HL-60 (cell line): Measurements from ENCODE around the gene COQ10A.

Source experiments
- DNase-seq, 2 experiments: peaks; one replicate each; pipeline ENCODE4 v3.0.0-alpha.2; 2010 to 2020; ENCODE audit warnings: low read depth in 1 of 2, low spot score in 1 of 2
- H3K27ac ChIP-seq: fragments of 250-450 bp; sonication (Bioruptor Pico); replicated peaks from 2 replicates; pipeline ENCODE4 v1.5.1; 2020; ENCODE audit warnings: mild to moderate bottlenecking, moderate library complexity
- H3K27me3 ChIP-seq: fragments of 250-450 bp; sonication (Bioruptor Pico); 2 replicates; pipeline ENCODE4 v1.5.1; 2021; ENCODE audit warnings: mild to moderate bottlenecking, moderate library complexity; ENCODE audit not compliant: insufficient read depth, poor library complexity, severe bottlenecking
- H3K4me3 ChIP-seq: replicated peaks from 2 replicates; pipeline ENCODE4 v1.5.1; 2011; ENCODE audit warnings: mild to moderate bottlenecking, control low read depth, low read length; ENCODE audit not compliant: insufficient read depth
- CTCF ChIP-seq: IDR thresholded peaks from one replicate; pipeline ENCODE4 v1.5.1; 2011; ENCODE audit warnings: low read length, control low read depth, inconsistent platforms; ENCODE audit not compliant: insufficient read depth
- GABPA ChIP-seq: IDR thresholded peaks from 2 replicates; pipeline ENCODE4 v1.6.1; 2012; ENCODE audit warnings: low read depth
- POLR2AphosphoS5 ChIP-seq: IDR thresholded peaks from 2 replicates; pipeline ENCODE4 v1.6.1; 2012; ENCODE audit warnings: low read depth
- REST ChIP-seq: IDR thresholded peaks from 2 replicates; pipeline ENCODE4 v1.6.1; 2012; ENCODE audit warnings: low read depth; ENCODE audit not compliant: insufficient replicate concordance
- SPI1 ChIP-seq: IDR thresholded peaks from 2 replicates; pipeline ENCODE4 v1.6.1; 2012; ENCODE audit warnings: low read depth, mild to moderate bottlenecking, borderline replicate concordance

COQ10A gene

DNA sequence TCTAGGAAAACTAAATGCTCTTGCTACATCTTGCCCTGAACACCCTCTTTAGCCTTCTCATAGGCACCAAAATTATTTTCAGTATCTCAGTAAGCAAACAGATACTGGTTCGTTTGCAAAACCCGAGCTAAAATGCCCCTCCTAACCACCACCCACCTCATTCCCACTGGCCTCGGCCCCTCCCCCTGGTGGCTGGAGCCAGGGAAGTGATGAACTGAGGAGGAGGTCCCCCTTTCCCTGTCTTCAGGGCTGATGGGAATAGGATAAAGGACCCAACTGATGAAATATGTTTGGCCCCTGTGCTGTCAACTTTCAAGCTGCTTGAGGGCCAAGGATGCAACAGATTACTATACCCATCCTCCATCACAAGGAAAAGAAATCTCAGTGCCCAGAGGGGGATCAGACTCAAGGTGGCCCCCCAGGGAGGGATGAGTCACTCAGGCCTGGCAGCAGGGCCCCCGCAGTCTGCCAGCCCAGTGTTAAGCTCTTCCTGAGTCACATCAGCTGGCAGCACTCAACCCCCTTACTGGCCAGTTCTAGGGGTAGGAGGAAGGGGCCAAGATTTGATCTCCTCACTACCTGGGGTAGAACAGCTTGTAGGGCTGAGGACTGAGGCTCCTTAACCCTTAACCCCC lies 10.3 kb upstream of the COQ10A start:
- no peak overlapping the region for H3K27ac ChIP-seq
- DNase-seq, result no peak
- TF ChIP-seq GABPA, result no peak
- no peak for TF ChIP-seq SPI1
- TF ChIP-seq POLR2AphosphoS5, result no peak
- TF ChIP-seq CTCF, result no peak
- no peak for TF ChIP-seq REST
- no peak overlapping the region for H3K4me3 ChIP-seq
- H3K27me3 ChIP-seq, result no peaks in the 10 kb centered on the region

DNA sequence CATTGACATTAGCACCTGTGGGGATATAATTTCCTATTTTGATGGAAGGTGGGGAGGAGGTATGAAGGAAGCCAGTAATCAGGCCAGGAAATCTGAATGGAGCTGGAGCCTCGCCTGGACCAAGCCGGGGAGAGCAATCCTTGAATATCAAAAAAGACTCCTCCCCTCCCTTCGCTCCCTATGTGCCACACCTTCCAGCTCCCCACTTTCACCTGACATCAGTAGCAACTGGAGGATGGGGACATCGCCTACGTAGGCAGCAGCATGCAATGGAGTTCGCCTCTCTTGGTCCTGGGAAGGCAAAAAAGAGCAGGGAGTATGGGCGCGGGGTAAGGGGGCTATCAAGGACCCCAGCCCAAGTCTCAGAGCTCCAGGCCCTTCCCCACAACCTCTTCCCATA lies 9.7 kb upstream of the COQ10A start:
- no peak for TF ChIP-seq CTCF
- TF ChIP-seq GABPA, result no peak
- TF ChIP-seq POLR2AphosphoS5, result no peak
- Histone ChIP-seq H3K27ac (no peak overlapping the region), H3K4me3 (peak overlapping the region; percentile 83), H3K27me3 (no peaks in the 10 kb centered on the region)
- DNase-seq, result no peak

GRCh38 chr12:56257491-56258067 lies 9.2 kb upstream of the COQ10A start:
- no peaks in the 10 kb centered on the region for H3K27me3 ChIP-seq
- DNase-seq, result no peak
- H3K27ac ChIP-seq, result peak overlapping the region; percentile 56

More at GRCh38 chr12:56257491-56258067, 9.2 kb upstream of the COQ10A start:
- H3K4me3 ChIP-seq, result peak overlapping the region; percentile 83
- TF ChIP-seq SPI1 (no peak), CTCF (no peak), REST (no peak)
